Endothelial cell of umbilical vein (primary cell): ENCODE data around the gene ANXA11. TPM values are rescaled to one million over a fixed set of nuclear protein-coding genes. Genes with fewer than 3 reads are reported as not detected.
"Not testable (repeated sequence)": the region's sequence is repeated elsewhere in the genome, so short reads cannot be mapped to it uniquely, and the experiment has no call there.

Experiments
- BruUV-seq: library from RNA; stranded (reverse); fragments of 400-500 nt; replicated peaks from 2 replicates; lab custom pipeline; 2021; lab: Mats Ljungman, UMichigan
- CTCF ChIA-PET: fragments of 300-600, 350-600 bp; sonication (Branson Sonifier 250); formaldehyde crosslinking; loops from one replicate; lab custom pipeline; 2021; ENCODE audit warnings: antibody characterized with exemption, inconsistent platforms; lab: Charles Lee
- POLR2A ChIA-PET: fragments of 300-600, 350-600 bp; sonication (Branson Sonifier 250); formaldehyde crosslinking; loops from one replicate; lab custom pipeline; 2021; ENCODE audit warnings: antibody characterized with exemption, inconsistent platforms; lab: Charles Lee
- DNase-seq: peaks from one replicate; pipeline ENCODE4 v3.0.0-alpha.2; 2011; ENCODE audit warnings: low read depth, low spot score
- FAIRE-seq: peaks from 2 replicates; lab custom pipeline; 2011; peaks lifted over from hg19 to GRCh38; lab: Jason Lieb, UNC
- H2AFZ ChIP-seq: 2 replicates; pipeline ENCODE4 v1.6.0; 2012; ENCODE audit warnings: low read depth, low read length, control low read depth, inconsistent platforms
- H3K27ac ChIP-seq: 2 replicates; pipeline ENCODE4 v1.5.1; 2011; ENCODE audit warnings: low read depth, mild to moderate bottlenecking, control low read depth, low read length, moderate library complexity; ENCODE audit not compliant: insufficient read depth
- H3K27me3 ChIP-seq, 2 experiments: 2 replicates each; pipeline versions ENCODE4 v1.6.0 to v1.6.1; 2011; ENCODE audit warnings: low read length in 2 of 2, mixed read lengths in 1 of 2; ENCODE audit not compliant: control insufficient read depth in 2 of 2, insufficient read depth in 2 of 2
- H3K36me3 ChIP-seq, 2 experiments: 2 replicates in 1 of 2; 3 replicates in 1 of 2; pipeline ENCODE4 v1.5.1; 2011; ENCODE audit warnings: low read length in 2 of 2, mild to moderate bottlenecking in 1 of 2, moderate library complexity in 1 of 2; ENCODE audit not compliant: control insufficient read depth in 2 of 2, insufficient read depth in 2 of 2; ENCODE audit errors: extremely low read depth in 1 of 2
- H3K4me1 ChIP-seq: 3 replicates; pipeline ENCODE4 v1.5.1; 2011; ENCODE audit warnings: mild to moderate bottlenecking, low read length; ENCODE audit not compliant: control insufficient read depth, insufficient read depth; ENCODE audit errors: extremely low read depth
- H3K4me2 ChIP-seq: 2 replicates; pipeline ENCODE4 v1.6.1; 2011; ENCODE audit warnings: low read length, control low read depth, mixed read lengths; ENCODE audit not compliant: insufficient read depth
- H3K4me3 ChIP-seq, 3 experiments: fragments of 200-600 bp in 1 of 3; sonication (generic), shearing (Covaris generic) in 1 of 3; replicated peaks in 1 of 3; 2 replicates each; pipeline ENCODE4 v1.5.1; 2011 to 2016; ENCODE audit warnings: control low read depth in 3 of 3, low read length in 3 of 3, mild to moderate bottlenecking in 2 of 3, inconsistent platforms in 1 of 3, low read depth in 1 of 3, moderate library complexity in 1 of 3; ENCODE audit not compliant: insufficient read depth in 1 of 3
- H3K79me2 ChIP-seq: 2 replicates; pipeline ENCODE4 v1.6.0; 2012; ENCODE audit warnings: low read length, inconsistent platforms; ENCODE audit not compliant: control insufficient read depth, insufficient read depth
- H3K9ac ChIP-seq: replicated peaks from 2 replicates; pipeline ENCODE3; 2011; ENCODE audit warnings: low read length, control low read depth; ENCODE audit not compliant: insufficient read depth; ENCODE audit errors: extremely low read depth
- H3K9me1 ChIP-seq: replicated peaks from 3 replicates; pipeline ENCODE4 v1.6.0; 2011; ENCODE audit warnings: mild to moderate bottlenecking, low read length; ENCODE audit not compliant: control insufficient read depth, insufficient read depth; ENCODE audit errors: extremely low read depth
- H3K9me3 ChIP-seq: replicated peaks from 2 replicates; pipeline ENCODE4 v1.5.1; 2012; ENCODE audit warnings: low read length, inconsistent platforms; ENCODE audit not compliant: control insufficient read depth, insufficient read depth
- H4K20me1 ChIP-seq: replicated peaks from 2 replicates; pipeline ENCODE3; 2011; ENCODE audit warnings: mild to moderate bottlenecking, low read length; ENCODE audit not compliant: control insufficient read depth, insufficient read depth; ENCODE audit errors: extremely low read depth
- dilution Hi-C: fragments of 300-500 bp; cut with MboI; formaldehyde crosslinking; loops from one replicate; pipeline ENCODE4 v1.15.0; 2019; ENCODE audit warnings: low sequenced_read_pairs; ENCODE audit not compliant: extremely low pct_ligation_motif_present
- intact Hi-C: fragments of 100-400 bp; cut with micrococcal nuclease; formaldehyde crosslinking; loops from one replicate; pipeline ENCODE4 v1.10.0; 2022
- polyA plus RNA-seq, 4 experiments: library from polyadenylated mRNA; depleted of rRNA in 3 of 4; stranded (reverse) in 3 of 4; unstranded in 1 of 4; fragments of >200 nt; gene quantifications; 2 replicates each; pipeline versions ENCODE4 v1.2.1 to v1.2.3, GENCODE V29; 2011 to 2012; ENCODE audit warnings: missing spikeins in 1 of 4
- total RNA-seq: library from RNA; stranded (reverse); gene quantifications from 2 replicates; pipeline ENCODE4 v1.2.3, GENCODE V29; 2021

Gene ANXA11
- total and polyA plus RNA-seq, 2 donors (not counting 3 experiments of a cell fraction or from before 2014, with no cell fraction given), result 59.2 to 143 TPM

DNA sequence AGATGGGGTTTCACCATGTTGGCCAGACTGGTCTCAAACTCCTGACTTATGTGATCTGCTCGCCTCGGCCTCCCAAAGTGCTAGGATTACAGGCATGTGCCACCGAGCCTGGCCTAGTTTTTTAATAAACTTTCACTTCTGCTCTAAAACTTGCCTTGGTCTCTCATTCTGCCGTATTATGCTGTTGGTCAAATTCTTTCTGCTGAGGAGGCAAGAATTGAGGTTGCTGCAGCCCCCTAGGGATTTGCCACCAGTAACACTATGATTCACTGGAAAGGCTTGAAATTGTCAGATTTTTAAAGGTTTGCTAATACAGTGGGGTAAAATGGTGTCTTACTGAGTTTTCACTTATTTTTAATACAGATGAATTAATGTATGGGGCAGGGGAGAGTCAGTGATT, 21.4 kb upstream of the ANXA11 start:
- CTCF ChIA-PET, result not testable (repeated sequence)
- intact Hi-C loops, result loop anchor here (10.0 kb wide), 1 partner anchor 172 kb away; no protein-coding TSS in a partner anchor

DNA sequence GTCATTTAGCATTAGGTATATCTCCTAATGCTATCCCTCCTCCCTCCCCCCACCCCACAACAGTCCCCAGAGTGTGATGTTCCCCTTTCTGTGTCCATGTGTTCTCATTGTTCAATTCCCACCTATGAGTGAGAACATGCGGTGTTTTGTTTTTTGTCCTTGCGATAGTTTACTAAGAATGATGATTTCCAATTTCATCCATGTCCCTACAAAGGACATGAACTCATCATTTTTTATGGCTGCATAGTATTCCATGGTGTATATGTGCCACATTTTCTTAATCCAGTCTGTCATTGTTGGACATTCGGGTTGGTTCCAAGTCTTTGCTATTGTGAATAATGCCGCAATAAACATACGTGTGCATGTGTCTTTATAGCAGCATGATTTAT, 17.7 kb upstream of the ANXA11 start:
- FAIRE-seq, H3K4me1 ChIP-seq, H4K20me1 ChIP-seq, H3K36me3 ChIP-seq, H3K4me3 ChIP-seq, H3K9me1 ChIP-seq, H3K27ac ChIP-seq, H2AFZ ChIP-seq, H3K9me3 ChIP-seq, H3K79me2 ChIP-seq, POLR2A ChIA-PET, DNase-seq, H3K27me3 ChIP-seq, dilution Hi-C loops, BruUV-seq, H3K4me2 ChIP-seq, H3K9ac ChIP-seq: not testable (repeated sequence)
- intact Hi-C loops, result loop anchor here (10.0 kb wide), 1 partner anchor 168 kb away; no protein-coding TSS in a partner anchor
- CTCF ChIA-PET, result interaction anchor here (0.6 to 6.5 kb wide), 28 partner anchors 10 to 686 kb away, joined by 3 to 320 read pairs (median 6); partner anchors contain the start of genes ANXA11 and TMEM254

More for the DNA sequence above, 21.4 kb upstream of the ANXA11 start:
- FAIRE-seq, H3K36me3 ChIP-seq, H3K9me1 ChIP-seq, H3K27me3 ChIP-seq, H2AFZ ChIP-seq, H3K79me2 ChIP-seq, BruUV-seq, DNase-seq, H4K20me1 ChIP-seq, H3K4me3 ChIP-seq, H3K9me3 ChIP-seq, H3K4me2 ChIP-seq, H3K27ac ChIP-seq, POLR2A ChIA-PET, H3K9ac ChIP-seq, H3K4me1 ChIP-seq, dilution Hi-C loops: not testable (repeated sequence)

DNA sequence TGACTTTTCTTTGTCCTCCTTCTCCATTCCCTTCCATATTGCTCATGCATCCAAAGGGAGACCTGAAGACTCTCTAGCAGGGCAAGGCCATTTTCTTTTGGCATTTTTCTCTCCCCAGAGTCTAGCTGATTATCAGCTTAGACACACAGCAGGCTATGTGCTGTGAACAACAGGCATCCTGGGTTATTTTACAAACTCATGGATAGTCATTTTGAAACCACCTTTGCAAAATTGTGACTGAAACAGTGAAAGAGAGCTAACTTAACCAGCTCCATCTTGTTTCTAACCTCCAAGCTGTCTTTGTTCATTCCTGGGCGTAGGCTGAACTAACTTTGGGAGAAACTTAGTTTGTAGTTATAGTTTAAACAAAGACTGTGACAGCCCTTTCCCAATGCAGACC, 13.5 kb upstream of the ANXA11 start:
- H3K9me3 ChIP-seq, H3K4me1 ChIP-seq, intact Hi-C loops, H3K4me3 ChIP-seq, POLR2A ChIA-PET, H3K27ac ChIP-seq, H4K20me1 ChIP-seq, DNase-seq, H3K4me2 ChIP-seq, BruUV-seq, H2AFZ ChIP-seq, FAIRE-seq, H3K79me2 ChIP-seq, H3K27me3 ChIP-seq, dilution Hi-C loops, H3K36me3 ChIP-seq, H3K9me1 ChIP-seq, H3K9ac ChIP-seq: not testable (repeated sequence)
- CTCF ChIA-PET, result interaction anchor here (1.6 to 6.5 kb wide), 3 partner anchors 15 to 160 kb away, joined by 4 to 320 read pairs (median 5); no protein-coding TSS in a partner anchor

DNA sequence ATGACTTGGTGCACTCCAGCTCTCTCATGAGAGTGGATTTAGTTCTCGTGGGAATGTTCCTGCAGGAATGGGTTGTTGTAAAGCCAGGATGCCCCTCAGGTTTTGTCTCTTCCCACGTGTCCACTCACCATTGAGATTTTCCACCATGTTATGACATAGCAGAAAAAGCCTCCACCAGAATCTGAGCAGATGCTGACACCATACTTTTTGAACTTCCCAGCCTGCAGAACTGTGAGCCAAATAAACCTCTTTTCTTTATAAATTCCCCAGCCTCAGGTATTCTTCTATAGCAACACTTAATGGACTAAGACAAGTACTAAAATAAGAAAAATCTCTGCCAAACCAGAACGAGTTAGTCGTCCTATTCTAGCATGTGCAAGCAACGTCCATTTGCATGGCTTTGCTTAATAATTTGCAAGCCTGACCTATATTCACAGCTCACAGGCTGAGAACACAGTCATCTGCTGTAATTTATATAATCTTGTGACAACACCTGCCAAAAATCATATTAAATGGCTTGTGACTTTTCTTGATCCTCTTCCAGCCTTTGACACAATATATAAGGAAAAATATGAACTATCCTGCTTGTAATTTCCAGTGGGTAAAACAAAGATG, 9.1 kb upstream of the ANXA11 start:
- H3K4me1 ChIP-seq, BruUV-seq, H3K9ac ChIP-seq, H2AFZ ChIP-seq, H3K9me3 ChIP-seq, H3K27ac ChIP-seq, H3K27me3 ChIP-seq, H3K4me2 ChIP-seq, intact Hi-C loops, H3K4me3 ChIP-seq, POLR2A ChIA-PET, DNase-seq, H3K36me3 ChIP-seq, H3K79me2 ChIP-seq, dilution Hi-C loops, H4K20me1 ChIP-seq, H3K9me1 ChIP-seq: not testable (repeated sequence)
- CTCF ChIA-PET, result interaction anchor here (1.5 kb wide), 1 partner anchor 70 kb away, joined by 3 read pairs; no protein-coding TSS in a partner anchor
- peak; percentile 67 for FAIRE-seq
